HepG2 (cell line): ENCODE results near the gene FLRT3. TPM values are rescaled to one million over a fixed set of nuclear protein-coding genes. Genes with fewer than 3 reads are reported as not detected.

Experiments used
- CBX2 ChIP-seq, 2 experiments: fragments of 200-600 bp in 1 of 2; sonication (generic); formaldehyde crosslinking in 1 of 2; IDR thresholded peaks; 2 replicates each; pipeline versions ENCODE4 v1.7.0 to v1.8.1; 2018 to 2022; ENCODE audit warnings: low read depth in 2 of 2, low read length in 1 of 2, mild to moderate bottlenecking in 1 of 2, missing genetic modification reagents in 1 of 2
- DZIP1 ChIP-seq: sonication (generic); formaldehyde crosslinking; IDR thresholded peaks from 2 replicates; pipeline ENCODE4 v1.5.0; 2020; ENCODE audit warnings: mild to moderate bottlenecking, missing genetic modification reagents
- HDAC1 ChIP-seq: sonication (generic); formaldehyde crosslinking; IDR thresholded peaks from 2 replicates; pipeline ENCODE4 v1.5.1; 2020; ENCODE audit warnings: mild to moderate bottlenecking, missing genetic modification reagents
- KDM5A ChIP-seq: fragments of 200-600 bp; sonication (generic); IDR thresholded peaks from 2 replicates; pipeline ENCODE4 v1.7.0; 2018; ENCODE audit warnings: antibody characterized with exemption, mild to moderate bottlenecking, low read length, borderline replicate concordance
- MYPOP ChIP-seq: sonication (generic); formaldehyde crosslinking; IDR thresholded peaks from 2 replicates; pipeline ENCODE4 v1.8.1; 2023; ENCODE audit warnings: mild to moderate bottlenecking, moderate library complexity, missing genetic modification reagents
- NFYB ChIP-seq: sonication (generic); formaldehyde crosslinking; IDR thresholded peaks from 2 replicates; pipeline ENCODE4 v1.4.0; 2020; ENCODE audit warnings: missing genetic modification reagents
- NR2F6 ChIP-seq, 2 experiments: IDR thresholded peaks; 2 replicates each; pipeline ENCODE4 v1.6.1; 2016; ENCODE audit warnings: antibody characterized with exemption in 1 of 2, mild to moderate bottlenecking in 1 of 2
- PITX1 ChIP-seq: sonication (generic); formaldehyde crosslinking; IDR thresholded peaks from 2 replicates; pipeline ENCODE4 v1.5.1; 2020; ENCODE audit warnings: mild to moderate bottlenecking, missing genetic modification reagents
- SATB2 ChIP-seq: sonication (generic); formaldehyde crosslinking; IDR thresholded peaks from 2 replicates; pipeline ENCODE4 v1.5.0; 2020; ENCODE audit warnings: missing genetic modification reagents
- SMARCE1 ChIP-seq: fragments of 450-650 bp; IDR thresholded peaks from 2 replicates; pipeline ENCODE4 v1.6.1; 2017; ENCODE audit warnings: borderline replicate concordance
- SUZ12 ChIP-seq: fragments of 150-350 bp; IDR thresholded peaks from 2 replicates; pipeline ENCODE4 v1.6.1; 2014; ENCODE audit warnings: low read depth, low read length
- ZBTB33 ChIP-seq: sonication (generic); formaldehyde crosslinking; IDR thresholded peaks from 2 replicates; pipeline ENCODE4 v1.4.0; 2020; ENCODE audit warnings: missing genetic modification reagents
- ZNF567 ChIP-seq: sonication (generic); formaldehyde crosslinking; IDR thresholded peaks from 2 replicates; pipeline ENCODE4 v1.8.1; 2023; ENCODE audit warnings: mild to moderate bottlenecking, missing genetic modification reagents, borderline replicate concordance
- ZNF576 ChIP-seq: sonication (generic); formaldehyde crosslinking; IDR thresholded peaks from 2 replicates; pipeline ENCODE4 v1.4.0; 2020; ENCODE audit warnings: mild to moderate bottlenecking, missing genetic modification reagents
- ZNF687 ChIP-seq: sonication (generic); formaldehyde crosslinking; IDR thresholded peaks from 2 replicates; pipeline ENCODE4 v1.5.1; 2020; ENCODE audit warnings: mild to moderate bottlenecking, missing genetic modification reagents, moderate library complexity
- ZNF740 ChIP-seq: sonication (generic); formaldehyde crosslinking; IDR thresholded peaks from 2 replicates; pipeline ENCODE4 v1.4.0; 2020; ENCODE audit warnings: missing genetic modification reagents
- polyA plus RNA-seq, 8 experiments: library from polyadenylated mRNA; depleted of rRNA in 3 of 8; stranded (reverse) in 7 of 8; unstranded in 1 of 8; fragments of >200 nt; fragmentation: Illumina TruSeq in 4 of 8; extraction: Trizol in 4 of 8; gene quantifications; 2 replicates each; pipeline versions ENCODE4 v1.2.1 to v1.2.3, GENCODE V29; 2011 to 2016; ENCODE audit warnings: low read depth in 4 of 8, missing spikeins in 1 of 8, mixed read lengths in 1 of 8; ENCODE audit not compliant: insufficient read depth in 1 of 8
- total RNA-seq, 5 experiments: library from RNA; depleted of rRNA; stranded (reverse); fragments of >200 nt; fragmentation: Illumina TruSeq; extraction: Trizol; gene quantifications; 2 replicates each; pipeline ENCODE4 v1.2.3, GENCODE V29; 2016; ENCODE audit warnings: low read depth in 1 of 5

FLRT3 gene
- total and polyA plus RNA-seq, 2 of the 13 experiments (the other 11 are each of a cell fraction or from before 2014, with no cell fraction given), result 0.44 to 5.3 TPM

- no peak for TF ChIP-seq CBX2 (IDR thresholded peaks at IDR 0.05; ENCODE audit: low read depth, low read length)
- TF ChIP-seq CBX2 (CRISPR knock-in tag; IDR thresholded peaks at IDR 0.05; ENCODE audit: low read depth), result peak; percentile 65; the same call in 1 of the 2 replicates
- TF ChIP-seq SUZ12, result no peak; the same call in 1 of the 2 replicates
- no peak for TF ChIP-seq ZNF687
- peak; percentile 59 for TF ChIP-seq NFYB (CRISPR knock-in tag)
- no peak for TF ChIP-seq ZNF740 (CRISPR knock-in tag)
- no peak for TF ChIP-seq SMARCE1
- no peak for TF ChIP-seq DZIP1 (CRISPR knock-in tag)
- no peak for TF ChIP-seq ZNF576 (CRISPR knock-in tag)
- TF ChIP-seq HDAC1, result no peak
- peak; percentile 56; the same call in 1 of the 2 replicates for TF ChIP-seq PITX1 (CRISPR knock-in tag)
- TF ChIP-seq MYPOP, result no peak
- TF ChIP-seq SATB2 (CRISPR knock-in tag), result no peak
- no peak for TF ChIP-seq NR2F6 (IDR thresholded peaks at IDR 0.05)
- TF ChIP-seq NR2F6 (CRISPR knock-in tag; IDR thresholded peaks at IDR 0.05), result no peak
- no peak for TF ChIP-seq ZNF567 (CRISPR knock-in tag)
- TF ChIP-seq ZBTB33 (CRISPR knock-in tag), result no peak
- no peak for TF ChIP-seq KDM5A
These were observed at the start of gene FLRT3 (continued) for GRCh38 chr20:14337400-14338171.
